ENCODE data around the gene PLA2G1B. TPM values are rescaled to one million over a fixed set of nuclear protein-coding genes. Genes with fewer than 3 reads are reported as not detected.

Gene PLA2G1B
- total RNA-seq, 2 experiments from 2014 or later = not detected

DNA sequence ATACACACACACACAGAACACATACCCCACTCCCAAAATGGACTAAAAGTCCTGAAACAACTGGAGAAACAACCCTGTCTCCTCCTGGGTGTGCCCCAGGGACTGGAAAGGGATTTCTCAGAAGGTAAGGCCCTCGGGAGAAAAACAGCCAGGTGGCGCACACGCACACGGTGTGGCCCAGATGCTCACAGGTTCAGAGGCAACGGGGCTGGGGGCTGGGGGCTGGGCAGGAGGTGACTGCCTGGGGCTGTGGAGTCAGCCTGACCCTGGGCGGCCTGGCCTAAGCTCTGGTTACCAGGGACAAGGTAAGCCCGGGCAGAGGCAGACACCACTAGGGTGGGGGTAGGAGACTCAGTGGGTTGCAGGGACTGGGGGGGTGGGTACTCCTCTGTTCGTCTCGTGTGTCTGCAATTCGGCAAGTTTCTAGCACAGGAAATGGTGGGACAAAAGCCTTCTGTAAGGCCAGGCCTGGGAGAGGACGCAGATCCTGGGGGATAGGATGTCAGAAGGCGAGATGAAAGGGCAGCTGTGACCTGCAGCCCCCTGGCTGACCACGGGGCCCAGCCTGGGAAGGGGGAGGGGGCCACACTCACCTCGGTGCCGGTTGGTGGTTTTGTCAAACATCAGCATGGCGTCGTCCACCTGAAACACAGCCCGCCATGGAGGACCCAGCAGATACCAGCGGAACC is 31.0 kb upstream of the PLA2G1B start:
- CTCF ChIA-PET (ENCODE audit: unreplicated experiment) = no interaction called here
- TF ChIP-seq, protein P1, sequence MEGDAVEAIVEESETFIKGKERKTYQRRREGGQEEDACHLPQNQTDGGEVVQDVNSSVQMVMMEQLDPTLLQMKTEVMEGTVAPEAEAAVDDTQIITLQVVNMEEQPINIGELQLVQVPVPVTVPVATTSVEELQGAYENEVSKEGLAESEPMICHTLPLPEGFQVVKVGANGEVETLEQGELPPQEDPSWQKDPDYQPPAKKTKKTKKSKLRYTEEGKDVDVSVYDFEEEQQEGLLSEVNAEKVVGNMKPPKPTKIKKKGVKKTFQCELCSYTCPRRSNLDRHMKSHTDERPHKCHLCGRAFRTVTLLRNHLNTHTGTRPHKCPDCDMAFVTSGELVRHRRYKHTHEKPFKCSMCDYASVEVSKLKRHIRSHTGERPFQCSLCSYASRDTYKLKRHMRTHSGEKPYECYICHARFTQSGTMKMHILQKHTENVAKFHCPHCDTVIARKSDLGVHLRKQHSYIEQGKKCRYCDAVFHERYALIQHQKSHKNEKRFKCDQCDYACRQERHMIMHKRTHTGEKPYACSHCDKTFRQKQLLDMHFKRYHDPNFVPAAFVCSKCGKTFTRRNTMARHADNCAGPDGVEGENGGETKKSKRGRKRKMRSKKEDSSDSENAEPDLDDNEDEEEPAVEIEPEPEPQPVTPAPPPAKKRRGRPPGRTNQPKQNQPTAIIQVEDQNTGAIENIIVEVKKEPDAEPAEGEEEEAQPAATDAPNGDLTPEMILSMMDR (conservative IDR thresholded peaks at IDR 0.05; ENCODE audit: low read length) = peak; percentile 59
- TF ChIP-seq EZH2phosphoT487 (IDR thresholded peaks at IDR 0.05; ENCODE audit: borderline replicate concordance, low read depth, low read length) = no peak
- BruUV-seq (replicated peaks) = no TSS peak
- intact Hi-C loops (cut with micrococcal nuclease; ENCODE audit: unreplicated experiment) = no loop called here
- H3K36me3 ChIP-seq (ENCODE audit: insufficient read depth, low read length) = no peaks in the 10 kb centered on the region
- no peak overlapping the region for H2AFZ ChIP-seq (ENCODE audit: low read length)
- no peaks in the 10 kb centered on the region for H3K79me2 ChIP-seq (ENCODE audit: insufficient read depth, low read depth, low read length)
- no peaks in the 10 kb centered on the region for H3K9me2 ChIP-seq (ENCODE audit: insufficient read depth, low read length)
- POLR2A ChIA-PET = no interaction called here
- no peaks in the 10 kb centered on the region for H3K9me3 ChIP-seq (ENCODE audit: low read length)
- no peak overlapping the region for H3K4me2 ChIP-seq (ENCODE audit: low read length)
- no peak overlapping the region for H3K27ac ChIP-seq (ENCODE audit: low read depth, low read length, poor library complexity, severe bottlenecking)
- DNase-seq (ENCODE audit: low spot score) = no peak
- no peaks in the 10 kb centered on the region for H4K20me1 ChIP-seq (ENCODE audit: insufficient read depth, low read length)
- no peaks in the 10 kb centered on the region for H3K4me1 ChIP-seq (ENCODE audit: insufficient read depth, low read length, poor library complexity, severe bottlenecking)
- no peak overlapping the region for H3K4me3 ChIP-seq (ENCODE audit: low read depth, low read length, poor library complexity, severe bottlenecking)

DNA sequence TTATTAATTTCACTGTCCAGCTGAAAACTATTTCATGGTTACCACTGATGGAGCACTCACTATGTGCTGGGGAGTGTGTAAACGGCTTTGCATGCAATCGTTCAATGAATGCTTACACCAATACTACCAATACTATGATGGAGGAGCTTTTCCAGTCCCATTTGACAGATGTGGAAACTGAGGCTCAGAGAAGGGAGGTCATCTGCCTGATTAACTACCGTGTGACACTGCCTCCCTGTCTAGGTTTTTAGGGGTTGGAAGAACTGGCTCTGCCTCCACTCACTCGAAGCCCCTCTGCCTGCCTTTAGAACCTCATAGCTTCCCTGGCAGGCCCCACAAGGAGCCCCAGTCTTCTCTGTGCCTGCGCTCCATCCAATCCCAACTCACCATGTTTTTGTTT is 29.5 kb upstream of the PLA2G1B start:
- TF ChIP-seq EZH2phosphoT487 (IDR thresholded peaks at IDR 0.05; ENCODE audit: borderline replicate concordance, low read depth, low read length) = no peak
- TF ChIP-seq, protein P1 (conservative IDR thresholded peaks at IDR 0.05; ENCODE audit: low read length) = no peak
- ChIA-PET POLR2A (no interaction called here), CTCF (ENCODE audit: unreplicated experiment) (no interaction called here)
- H3K4me1 ChIP-seq (ENCODE audit: insufficient read depth, low read length, poor library complexity, severe bottlenecking) = no peaks in the 10 kb centered on the region
- intact Hi-C loops (cut with micrococcal nuclease; ENCODE audit: unreplicated experiment) = no loop called here
- H4K20me1 ChIP-seq (ENCODE audit: insufficient read depth, low read length) = no peaks in the 10 kb centered on the region
- H3K4me3 ChIP-seq (ENCODE audit: low read depth, low read length, poor library complexity, severe bottlenecking) = no peak overlapping the region
- no peak overlapping the region for H3K4me2 ChIP-seq (ENCODE audit: low read length)
- no peaks in the 10 kb centered on the region for H3K79me2 ChIP-seq (ENCODE audit: insufficient read depth, low read depth, low read length)
- no peak for DNase-seq (ENCODE audit: low spot score)
- no peak overlapping the region for H2AFZ ChIP-seq (ENCODE audit: low read length)
- BruUV-seq (replicated peaks) = no TSS peak
- H3K9me3 ChIP-seq (ENCODE audit: low read length) = no peaks in the 10 kb centered on the region
- H3K9me2 ChIP-seq (ENCODE audit: insufficient read depth, low read length) = no peaks in the 10 kb centered on the region
- no peaks in the 10 kb centered on the region for H3K36me3 ChIP-seq (ENCODE audit: insufficient read depth, low read length)
- H3K27ac ChIP-seq (ENCODE audit: low read depth, low read length, poor library complexity, severe bottlenecking) = no peak overlapping the region

DNA sequence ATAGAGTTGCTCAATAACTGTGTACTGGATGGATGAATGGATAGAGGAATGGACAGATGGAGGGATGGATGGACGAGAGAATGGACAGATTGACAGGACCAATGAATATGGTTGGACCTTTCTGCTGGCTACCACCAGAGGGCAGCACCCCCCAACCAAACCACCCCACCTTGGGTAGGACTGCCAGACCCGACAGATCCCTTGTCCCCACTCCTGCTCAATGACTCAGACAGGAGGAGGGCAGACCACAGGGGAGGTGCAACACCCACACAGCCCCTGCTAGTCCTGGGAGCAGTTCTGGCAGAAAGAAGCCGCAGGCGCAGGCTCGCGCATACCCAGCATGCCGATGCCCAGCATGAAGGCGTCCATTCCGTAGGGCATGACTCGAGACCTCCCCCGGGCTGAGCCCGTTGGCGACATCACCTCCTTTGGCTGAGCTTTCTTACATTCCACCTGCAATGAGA is 29.0 kb upstream of the PLA2G1B start:
- Histone ChIP-seq H3K9me2 (ENCODE audit: insufficient read depth, low read length) (no peaks in the 10 kb centered on the region), H2AFZ (ENCODE audit: low read length) (no peak overlapping the region), H3K36me3 (ENCODE audit: insufficient read depth, low read length) (no peaks in the 10 kb centered on the region), H3K27ac (ENCODE audit: low read depth, low read length, poor library complexity, severe bottlenecking) (no peak overlapping the region), H3K4me3 (ENCODE audit: low read depth, low read length, poor library complexity, severe bottlenecking) (no peak overlapping the region), H3K4me2 (ENCODE audit: low read length) (no peak overlapping the region), H3K4me1 (ENCODE audit: insufficient read depth, low read length, poor library complexity, severe bottlenecking) (no peaks in the 10 kb centered on the region), H3K79me2 (ENCODE audit: insufficient read depth, low read depth, low read length) (no peaks in the 10 kb centered on the region), H3K9me3 (ENCODE audit: low read length) (no peaks in the 10 kb centered on the region), H4K20me1 (ENCODE audit: insufficient read depth, low read length) (no peaks in the 10 kb centered on the region)
- intact Hi-C loops (cut with micrococcal nuclease; ENCODE audit: unreplicated experiment) = loop anchor here (1.0 kb wide), 1 partner anchor 74 kb away; no protein-coding TSS in a partner anchor
- TF ChIP-seq, protein P1 (conservative IDR thresholded peaks at IDR 0.05; ENCODE audit: low read length) = peak; percentile 94
- no peak for TF ChIP-seq EZH2phosphoT487 (IDR thresholded peaks at IDR 0.05; ENCODE audit: borderline replicate concordance, low read depth, low read length)
- no TSS peak for BruUV-seq (replicated peaks)
- ChIA-PET POLR2A (no interaction called here), CTCF (ENCODE audit: unreplicated experiment) (interaction anchor here (0.5 kb wide), 1 partner anchor 185 kb away, joined by 4 read pairs; no protein-coding TSS in a partner anchor)
- DNase-seq (ENCODE audit: low spot score) = peak; percentile 62
